ENCODE measurements around the gene COX8C. TPM values are rescaled to one million over a fixed set of nuclear protein-coding genes. Genes with fewer than 3 reads are reported as not detected.

COX8C gene
- not detected for total RNA-seq
- polyA plus RNA-seq: not detected
- long read RNA-seq, donor 1: 0 reads
- long read RNA-seq, donor 2: 0 reads
- long read RNA-seq, donor 3: 0 reads
- long read RNA-seq, donor 4: 0 reads
- long read RNA-seq, donor 5: 0 reads

- Histone ChIP-seq H3K4me1 (ENCODE audit: control insufficient read depth in 5 of 5, insufficient read depth in 5 of 5, low read length in 5 of 5) (no peaks in the 10 kb centered on the region), H3K27me3 (ENCODE audit: control insufficient read depth in 3 of 3, insufficient read depth in 3 of 3, low read length in 2 of 3) (no peaks in the 10 kb centered on the region), H3K9me3 (ENCODE audit: control insufficient read depth in 4 of 4, insufficient read depth in 3 of 4, low read length in 3 of 4) (peaks cover 0 to 5% (median 0%) of the 10 kb centered on the region in 4 donors), H3K27ac (ENCODE audit: low read depth in 1 of 2, low read length in 1 of 2) (no peak within 1 kb of the TSS), H3K4me3 (no peak within 1 kb of the TSS), H3K9ac (ENCODE audit: insufficient read depth in 1 of 2, low read length in 2 of 2) (no peak within 1 kb of the TSS), H3K36me3 (ENCODE audit: control insufficient read depth in 4 of 4, insufficient read depth in 4 of 4, low read length in 4 of 4) (no peaks in the 10 kb centered on the region)
- DNase-seq (no peak), ATAC-seq (ENCODE audit: insufficient read depth, low FRiP score) (no peak)
- no peak for TF ChIP-seq CTCF (IDR thresholded peaks at IDR 0.05; ENCODE audit: control extremely low read depth, extremely low read depth)
- 97% methylated on average over 56 to 60 of the region's 60 CpGs for WGBS, 2 donors
Observed at GRCh38 chr14:93346926-93347721, at the start of gene COX8C. Gene COX8C, plus strand, starts transcription at chr14:93347182. Its CDS starts 87 bp downstream, at chr14:93347269.

- Histone ChIP-seq H3K4me3 (no peak overlapping the region), H3K4me1 (ENCODE audit: control insufficient read depth in 5 of 5, insufficient read depth in 5 of 5, low read length in 5 of 5) (peaks cover 0 to 22% (median 0%) of the 10 kb centered on the region in 5 donors), H3K9ac (ENCODE audit: insufficient read depth in 1 of 2, low read length in 2 of 2) (no peak overlapping the region), H3K9me3 (ENCODE audit: control insufficient read depth in 4 of 4, insufficient read depth in 3 of 4, low read length in 3 of 4) (no peaks in the 10 kb centered on the region), H3K27me3 (ENCODE audit: control insufficient read depth in 3 of 3, insufficient read depth in 3 of 3, low read length in 2 of 3) (no peaks in the 10 kb centered on the region), H3K27ac (ENCODE audit: low read depth in 1 of 2, low read length in 1 of 2) (no peak overlapping the region), H3K36me3 (ENCODE audit: control insufficient read depth in 4 of 4, insufficient read depth in 4 of 4, low read length in 4 of 4) (peaks cover 0 to 5% (median 0%) of the 10 kb centered on the region in 4 donors)
- 80 to 84% methylated on average over 3 of the region's 3 CpGs for WGBS, 2 donors
- no peak for DNase-seq
- no peak for ATAC-seq (ENCODE audit: insufficient read depth, low FRiP score)
- TF ChIP-seq CTCF (IDR thresholded peaks at IDR 0.05; ENCODE audit: control extremely low read depth, extremely low read depth): no peak
Observed at GRCh38 chr14:93299416-93299815, 47.6 kb upstream of the COX8C start.

- WGBS, 2 donors: 36 to 60% methylated on average over 6 of the region's 6 CpGs
- Histone ChIP-seq H3K4me3 (no peak overlapping the region), H3K27ac (ENCODE audit: low read depth in 1 of 2, low read length in 1 of 2) (no peak overlapping the region)
Observed at GRCh38 chr14:93299866-93300265, 47.1 kb upstream of the COX8C start.

More at GRCh38 chr14:93299866-93300265, 47.1 kb upstream of the COX8C start:
- no peak overlapping the region for H3K9ac ChIP-seq (ENCODE audit: insufficient read depth in 1 of 2, low read length in 2 of 2)
- DNase-seq: no peak
- no peaks in the 10 kb centered on the region for H3K9me3 ChIP-seq (ENCODE audit: control insufficient read depth in 4 of 4, insufficient read depth in 3 of 4, low read length in 3 of 4)
- ATAC-seq (ENCODE audit: insufficient read depth, low FRiP score): no peak
- H3K36me3 ChIP-seq (ENCODE audit: control insufficient read depth in 4 of 4, insufficient read depth in 4 of 4, low read length in 4 of 4): peaks cover 0 to 2% (median 0%) of the 10 kb centered on the region in 4 donors
- peaks cover 0 to 25% (median 0%) of the 10 kb centered on the region in 5 donors for H3K4me1 ChIP-seq (ENCODE audit: control insufficient read depth in 5 of 5, insufficient read depth in 5 of 5, low read length in 5 of 5)
- TF ChIP-seq CTCF (IDR thresholded peaks at IDR 0.05; ENCODE audit: control extremely low read depth, extremely low read depth): no peak
- no peaks in the 10 kb centered on the region for H3K27me3 ChIP-seq (ENCODE audit: control insufficient read depth in 3 of 3, insufficient read depth in 3 of 3, low read length in 2 of 3)
